ACC112 (cell line): ENCODE data around the gene STON1.

Experiments used
- H2AFZ ChIP-seq: fragments of 200-600 bp; sonication (generic); one replicate; pipeline ENCODE4 v1.6.0; 2017; ENCODE audit warnings: antibody characterized with exemption, low read length; ENCODE audit not compliant: unreplicated experiment
- H3K27ac ChIP-seq: fragments of 200-600 bp; sonication (generic); 2 replicates; pipeline ENCODE4 v1.5.1; 2014; ENCODE audit warnings: low read depth, mild to moderate bottlenecking, antibody characterized with exemption, low read length, moderate library complexity
- H3K27me3 ChIP-seq: fragments of 200-600 bp; sonication (generic); 2 replicates; pipeline ENCODE4 v1.6.1; 2014; ENCODE audit warnings: mild to moderate bottlenecking, antibody characterized with exemption, low read length, moderate library complexity, mixed read lengths; ENCODE audit not compliant: insufficient read depth
- H3K36me3 ChIP-seq: fragments of 200-600 bp; sonication (generic); 2 replicates; pipeline ENCODE4 v1.6.1; 2016; ENCODE audit warnings: mild to moderate bottlenecking, antibody characterized with exemption, low read length, moderate library complexity, mixed read lengths; ENCODE audit not compliant: insufficient read depth
- H3K4me1 ChIP-seq: fragments of 200-600 bp; sonication (generic); one replicate; pipeline ENCODE4 v1.6.1; 2016; ENCODE audit warnings: low read length, mixed read lengths; ENCODE audit not compliant: insufficient read depth, unreplicated experiment, control insufficient read depth
- H3K4me3 ChIP-seq: fragments of 200-600 bp; sonication (generic); 2 replicates; pipeline ENCODE4 v1.5.1; 2014; ENCODE audit warnings: mild to moderate bottlenecking, low read depth, low read length
- H3K79me2 ChIP-seq: fragments of 200-600 bp; sonication (generic); one replicate; pipeline ENCODE4 v1.6.0; 2016; ENCODE audit warnings: low read length; ENCODE audit not compliant: control insufficient read depth, unreplicated experiment, insufficient read depth

The STON1 gene

GRCh38 chr2:48530033-48530811, at the start of gene STON1:
STON1 (plus strand) TSS chr2:48530154; CDS start chr2:48580634, 50,480 bp downstream.
- Histone ChIP-seq H3K36me3 (no peaks in the 10 kb centered on the region), H3K27me3 (no peaks in the 10 kb centered on the region), H3K4me3 (peak within 1 kb of the TSS; percentile 86), H3K79me2 (no peaks in the 10 kb centered on the region), H3K27ac (peak within 1 kb of the TSS; percentile 17; the same call in 1 of the 2 replicates), H3K4me1 (peaks cover 8% of the 10 kb centered on the region), H2AFZ (peak within 1 kb of the TSS; percentile 78)

- Histone ChIP-seq H2AFZ (no peak overlapping the region), H3K4me3 (no peak overlapping the region), H3K27me3 (no peaks in the 10 kb centered on the region), H3K79me2 (no peaks in the 10 kb centered on the region), H3K4me1 (peaks cover 4% of the 10 kb centered on the region), H3K36me3 (peaks cover 2% of the 10 kb centered on the region; the same call in 1 of the 2 replicates), H3K27ac (no peak overlapping the region)
Measured at GRCh38 chr2:48480526-48480925, 49.4 kb upstream of the STON1 start.

- peaks cover 8% of the 10 kb centered on the region; the same call in 1 of the 2 replicates for H3K36me3 ChIP-seq
- H3K27ac ChIP-seq = peak overlapping the region; percentile 50
- H3K4me3 ChIP-seq = no peak overlapping the region
Measured at GRCh38 chr2:48482313-48482712, 47.6 kb upstream of the STON1 start.

GRCh38 chr2:48482769-48483168, 47.2 kb upstream of the STON1 start:
- Histone ChIP-seq H3K27me3 (no peaks in the 10 kb centered on the region), H3K4me3 (no peak overlapping the region), H3K4me1 (peaks cover 4% of the 10 kb centered on the region), H2AFZ (no peak overlapping the region), H3K36me3 (peaks cover 9% of the 10 kb centered on the region; the same call in 1 of the 2 replicates), H3K79me2 (no peaks in the 10 kb centered on the region), H3K27ac (peak overlapping the region; percentile 21; the same call in 1 of the 2 replicates)

More at GRCh38 chr2:48482313-48482712, 47.6 kb upstream of the STON1 start:
- Histone ChIP-seq H3K79me2 (no peaks in the 10 kb centered on the region), H3K27me3 (no peaks in the 10 kb centered on the region), H2AFZ (no peak overlapping the region), H3K4me1 (peaks cover 4% of the 10 kb centered on the region)

GRCh38 chr2:48483506-48483905, 46.4 kb upstream of the STON1 start:
- Histone ChIP-seq H3K36me3 (peaks cover 12% of the 10 kb centered on the region; the same call in 1 of the 2 replicates), H3K79me2 (no peaks in the 10 kb centered on the region), H3K27ac (peak overlapping the region; percentile 74), H3K4me1 (peaks cover 4% of the 10 kb centered on the region), H3K27me3 (no peaks in the 10 kb centered on the region), H2AFZ (no peak overlapping the region), H3K4me3 (no peak overlapping the region)

GRCh38 chr2:48483916-48484315, 46.0 kb upstream of the STON1 start:
- Histone ChIP-seq H3K36me3 (peaks cover 12% of the 10 kb centered on the region; the same call in 1 of the 2 replicates), H3K4me1 (peaks cover 4% of the 10 kb centered on the region), H3K27ac (peak overlapping the region; percentile 74), H3K79me2 (no peaks in the 10 kb centered on the region), H3K4me3 (no peak overlapping the region), H2AFZ (no peak overlapping the region), H3K27me3 (no peaks in the 10 kb centered on the region)

GRCh38 chr2:48488545-48488944, 41.4 kb upstream of the STON1 start:
- H3K4me1 ChIP-seq = no peaks in the 10 kb centered on the region
- peaks cover 10% of the 10 kb centered on the region; the same call in 1 of the 2 replicates for H3K36me3 ChIP-seq
- no peak overlapping the region for H2AFZ ChIP-seq
- no peak overlapping the region for H3K27ac ChIP-seq
- no peak overlapping the region for H3K4me3 ChIP-seq
- no peaks in the 10 kb centered on the region for H3K79me2 ChIP-seq
- no peaks in the 10 kb centered on the region for H3K27me3 ChIP-seq

GRCh38 chr2:48496849-48497248, 33.1 kb upstream of the STON1 start:
- Histone ChIP-seq H3K36me3 (0 out of 2 replicates have a peak, but pooled peaks cover 2% of the 10 kb centered on the region), H3K79me2 (no peaks in the 10 kb centered on the region), H3K27me3 (no peaks in the 10 kb centered on the region), H3K27ac (no peak overlapping the region), H2AFZ (no peak overlapping the region), H3K4me1 (no peaks in the 10 kb centered on the region), H3K4me3 (no peak overlapping the region)

- H2AFZ ChIP-seq = no peak overlapping the region
Measured at GRCh38 chr2:48504647-48505327, 25.2 kb upstream of the STON1 start.

GRCh38 chr2:48507111-48507510, 22.8 kb upstream of the STON1 start:
- Histone ChIP-seq H3K36me3 (peaks cover 1% of the 10 kb centered on the region; the same call in 1 of the 2 replicates), H3K4me1 (peaks cover 29% of the 10 kb centered on the region), H3K79me2 (no peaks in the 10 kb centered on the region), H3K4me3 (no peak overlapping the region), H3K27me3 (no peaks in the 10 kb centered on the region), H3K27ac (no peak overlapping the region), H2AFZ (no peak overlapping the region)

More at GRCh38 chr2:48504647-48505327, 25.2 kb upstream of the STON1 start:
- H3K36me3 ChIP-seq = no peaks in the 10 kb centered on the region
- no peaks in the 10 kb centered on the region for H3K79me2 ChIP-seq
- no peak overlapping the region for H3K27ac ChIP-seq
- peaks cover 20% of the 10 kb centered on the region for H3K4me1 ChIP-seq
- no peak overlapping the region for H3K4me3 ChIP-seq
- no peaks in the 10 kb centered on the region for H3K27me3 ChIP-seq
